ENCODE data around the gene LRWD1. TPM values are rescaled to one million over a fixed set of nuclear protein-coding genes. Genes with fewer than 3 reads are reported as not detected.
A peak's percentile ranks its signal among the peaks of the same experiment; 100 is the strongest.

Gene LRWD1
- total RNA-seq, 2 experiments from 2014 or later = 39.1 to 68.2 TPM

DNA sequence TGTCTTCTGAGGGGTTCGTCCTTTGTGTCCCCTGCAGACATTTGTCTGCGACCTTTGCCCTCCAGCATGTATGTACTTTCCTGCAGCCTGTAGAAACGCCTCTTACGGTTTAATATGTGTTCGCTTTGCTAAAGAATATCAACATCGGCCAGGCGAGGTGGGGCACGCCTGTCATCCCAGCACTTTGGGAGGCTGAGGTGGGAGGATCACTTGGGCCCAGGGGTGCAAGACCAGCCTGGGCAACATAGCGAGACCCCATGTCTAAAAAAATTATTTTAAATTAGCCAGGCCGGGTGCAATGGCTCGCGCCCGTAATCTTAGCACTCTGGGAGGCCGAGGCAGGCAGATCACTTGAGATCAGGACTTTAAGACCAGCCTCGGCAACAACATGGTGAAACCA, 15.6 kb upstream of the LRWD1 start:
- peaks cover 58% of the 10 kb centered on the region for H3K4me1 ChIP-seq (ENCODE audit: insufficient read depth, low read length, poor library complexity, severe bottlenecking)
- ChIA-PET POLR2A (interaction anchor here (0.6 to 9.7 kb wide), 8 partner anchors 8 to 52 kb away, joined by 3 to 66 read pairs (median 4); partner anchors contain the start of gene ORAI2), CTCF (ENCODE audit: unreplicated experiment) (interaction anchor here (0.8 to 1.5 kb wide), 2 partner anchors 14 to 36 kb away, joined by 3 to 7 read pairs; no protein-coding TSS in a partner anchor)
- intact Hi-C loops (cut with micrococcal nuclease; ENCODE audit: unreplicated experiment) = loop anchor here (10.0 kb wide), 1 partner anchor 644 kb away; no protein-coding TSS in a partner anchor
- H3K4me2 ChIP-seq (ENCODE audit: low read length) = no peak overlapping the region
- no peak overlapping the region for H2AFZ ChIP-seq (ENCODE audit: low read length)
- TF ChIP-seq EZH2phosphoT487 (IDR thresholded peaks at IDR 0.05; ENCODE audit: borderline replicate concordance, low read depth, low read length) (no peak), CTCF (conservative IDR thresholded peaks at IDR 0.05; ENCODE audit: low read length) (no peak)
- no peak overlapping the region for H3K4me3 ChIP-seq (ENCODE audit: low read depth, low read length, poor library complexity, severe bottlenecking)
- DNase-seq (ENCODE audit: low spot score) = no peak
- no TSS peak for BruUV-seq (replicated peaks)
- no peaks in the 10 kb centered on the region for H4K20me1 ChIP-seq (ENCODE audit: insufficient read depth, low read length)
- no peaks in the 10 kb centered on the region for H3K9me3 ChIP-seq (ENCODE audit: low read length)
- peaks cover 15% of the 10 kb centered on the region; the same call in 1 of the 2 replicates for H3K79me2 ChIP-seq (ENCODE audit: insufficient read depth, low read depth, low read length)
- H3K27ac ChIP-seq (ENCODE audit: low read depth, low read length, poor library complexity, severe bottlenecking) = no peak overlapping the region
- no peaks in the 10 kb centered on the region for H3K9me2 ChIP-seq (ENCODE audit: insufficient read depth, low read length)
- H3K36me3 ChIP-seq (ENCODE audit: insufficient read depth, low read length) = peaks cover 61% of the 10 kb centered on the region

GRCh38 chr7:102450242-102450641, 14.5 kb upstream of the LRWD1 start:
- Histone ChIP-seq H3K4me3 (ENCODE audit: low read depth, low read length, poor library complexity, severe bottlenecking) (no peak overlapping the region), H3K9me2 (ENCODE audit: insufficient read depth, low read length) (no peaks in the 10 kb centered on the region), H3K36me3 (ENCODE audit: insufficient read depth, low read length) (peaks cover 59% of the 10 kb centered on the region), H3K27ac (ENCODE audit: low read depth, low read length, poor library complexity, severe bottlenecking) (peak overlapping the region; percentile 64), H3K4me2 (ENCODE audit: low read length) (peak overlapping the region; percentile 44), H3K9me3 (ENCODE audit: low read length) (no peaks in the 10 kb centered on the region), H2AFZ (ENCODE audit: low read length) (no peak overlapping the region), H4K20me1 (ENCODE audit: insufficient read depth, low read length) (no peaks in the 10 kb centered on the region), H3K79me2 (ENCODE audit: insufficient read depth, low read depth, low read length) (peaks cover 15% of the 10 kb centered on the region; the same call in 1 of the 2 replicates), H3K4me1 (ENCODE audit: insufficient read depth, low read length, poor library complexity, severe bottlenecking) (peaks cover 47% of the 10 kb centered on the region)
- intact Hi-C loops (cut with micrococcal nuclease; ENCODE audit: unreplicated experiment) = loop anchor here (1.0 to 2.0 kb wide), 3 partner anchors 38 to 171 kb away; no protein-coding TSS in a partner anchor
- DNase-seq (ENCODE audit: low spot score) = peak; percentile 74
- TF ChIP-seq CTCF (conservative IDR thresholded peaks at IDR 0.05; ENCODE audit: low read length) (peak; percentile 81), EZH2phosphoT487 (IDR thresholded peaks at IDR 0.05; ENCODE audit: borderline replicate concordance, low read depth, low read length) (no peak)
- CTCF ChIA-PET (ENCODE audit: unreplicated experiment) = interaction anchor here (0.8 to 1.5 kb wide), 4 partner anchors 16 to 45 kb away, joined by 3 to 11 read pairs (median 6); no protein-coding TSS in a partner anchor
- BruUV-seq (replicated peaks) = no TSS peak
- POLR2A ChIA-PET = interaction anchor here (0.8 to 1.7 kb wide), 7 partner anchors 9 to 54 kb away, joined by 3 to 5 read pairs (median 4); no protein-coding TSS in a partner anchor
